Fibroblast of peridontal ligament (primary cell): Measurements from ENCODE around the gene CBX4.

ENCODE experiments used
- DNase-seq: peaks from one replicate; pipeline ENCODE4 v3.0.0-alpha.2; 2010; ENCODE audit errors: extremely low read depth

Gene CBX4

GRCh38 chr17:79811868-79812352 is 27.3 kb downstream of the CBX4 start:
- no peak for DNase-seq

- DNase-seq: no peak
Observed at GRCh38 chr17:79811011-79811867, 28.0 kb downstream of the CBX4 start.

GRCh38 chr17:79810130-79811010 is 28.9 kb downstream of the CBX4 start:
- no peak for DNase-seq

- DNase-seq: no peak
Observed at GRCh38 chr17:79809530-79810129, 29.6 kb downstream of the CBX4 start.

- DNase-seq: no peak
Observed at GRCh38 chr17:79808763-79809529, 30.3 kb downstream of the CBX4 start.

GRCh38 chr17:79806863-79807720 is 32.1 kb downstream of the CBX4 start:
- DNase-seq: no peak

GRCh38 chr17:79806446-79806760 is 32.8 kb downstream of the CBX4 start:
- DNase-seq: no peak

GRCh38 chr17:79804856-79805696 is 34.2 kb downstream of the CBX4 start:
- no peak for DNase-seq

- DNase-seq: no peak
Observed at GRCh38 chr17:79803997-79804855, 35.0 kb downstream of the CBX4 start.

- DNase-seq: no peak
Observed at GRCh38 chr17:79803421-79803996, 35.7 kb downstream of the CBX4 start.

- DNase-seq: no peak
Observed at GRCh38 chr17:79802736-79803420, 36.4 kb downstream of the CBX4 start.

- no peak for DNase-seq
Observed at GRCh38 chr17:79802039-79802735, 37.1 kb downstream of the CBX4 start.

- DNase-seq: no peak
Observed at GRCh38 chr17:79801156-79802038, 37.8 kb downstream of the CBX4 start.

GRCh38 chr17:79800325-79801155 is 38.7 kb downstream of the CBX4 start:
- peak; percentile 52 for DNase-seq
